GM19452 (cell line): Measurements from ENCODE around the gene WIPF2.

Experiments used
- ATAC-seq: cut with Tn5 transposase; IDR thresholded peaks from one replicate; pipeline ENCODE4 v1.9.1; 2021; ENCODE audit not compliant: unreplicated experiment

Gene WIPF2

DNA sequence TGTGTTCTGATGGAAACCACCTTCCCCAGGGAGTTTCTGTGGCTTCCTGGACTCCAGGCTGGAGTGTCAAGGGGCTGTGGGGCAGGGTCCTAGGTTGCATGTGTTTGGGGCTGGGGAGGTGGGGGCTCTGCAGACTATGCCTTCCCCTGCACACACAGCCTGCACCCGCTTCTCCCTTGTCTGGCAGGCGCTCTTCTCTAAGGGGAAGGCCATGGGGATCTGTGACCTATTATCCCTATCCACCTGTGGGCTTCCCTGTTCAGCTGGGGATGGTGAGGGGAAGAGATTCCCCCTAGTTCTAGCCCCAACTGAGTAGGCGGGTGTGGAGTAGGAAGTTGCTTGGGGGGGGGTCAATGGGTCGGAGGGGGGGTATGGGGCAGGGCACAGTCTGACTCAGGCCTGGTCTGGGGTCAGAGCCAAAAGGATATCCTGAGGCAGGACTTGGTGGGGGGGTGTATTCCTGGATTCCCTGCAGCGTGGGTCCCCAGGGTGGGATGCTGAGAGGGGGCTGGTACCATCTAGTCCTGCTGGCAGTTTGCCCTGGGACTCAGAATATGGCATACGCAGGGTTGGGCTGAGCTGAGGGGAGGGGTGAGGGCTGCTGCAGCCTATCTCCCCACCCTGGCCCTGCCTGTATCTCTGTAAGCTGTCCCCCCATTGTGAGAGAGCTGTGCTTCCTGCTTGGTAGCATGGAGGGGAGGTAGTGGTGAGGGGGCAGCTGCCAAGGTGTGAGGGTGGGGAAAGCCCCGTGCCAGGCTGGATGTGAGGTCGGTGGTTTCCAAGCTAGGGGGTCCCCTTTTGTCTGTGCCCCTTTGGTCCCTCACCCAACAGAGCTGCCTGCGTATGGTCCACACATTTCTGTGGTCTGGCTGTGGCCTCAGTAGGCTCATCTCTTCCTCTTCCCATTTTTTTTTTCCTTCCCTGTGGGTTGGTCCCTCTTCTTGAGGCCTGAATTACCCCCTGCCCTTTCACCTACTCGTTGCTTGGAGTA lies 104.6 kb downstream of the WIPF2 start:
- ATAC-seq: no peak

DNA sequence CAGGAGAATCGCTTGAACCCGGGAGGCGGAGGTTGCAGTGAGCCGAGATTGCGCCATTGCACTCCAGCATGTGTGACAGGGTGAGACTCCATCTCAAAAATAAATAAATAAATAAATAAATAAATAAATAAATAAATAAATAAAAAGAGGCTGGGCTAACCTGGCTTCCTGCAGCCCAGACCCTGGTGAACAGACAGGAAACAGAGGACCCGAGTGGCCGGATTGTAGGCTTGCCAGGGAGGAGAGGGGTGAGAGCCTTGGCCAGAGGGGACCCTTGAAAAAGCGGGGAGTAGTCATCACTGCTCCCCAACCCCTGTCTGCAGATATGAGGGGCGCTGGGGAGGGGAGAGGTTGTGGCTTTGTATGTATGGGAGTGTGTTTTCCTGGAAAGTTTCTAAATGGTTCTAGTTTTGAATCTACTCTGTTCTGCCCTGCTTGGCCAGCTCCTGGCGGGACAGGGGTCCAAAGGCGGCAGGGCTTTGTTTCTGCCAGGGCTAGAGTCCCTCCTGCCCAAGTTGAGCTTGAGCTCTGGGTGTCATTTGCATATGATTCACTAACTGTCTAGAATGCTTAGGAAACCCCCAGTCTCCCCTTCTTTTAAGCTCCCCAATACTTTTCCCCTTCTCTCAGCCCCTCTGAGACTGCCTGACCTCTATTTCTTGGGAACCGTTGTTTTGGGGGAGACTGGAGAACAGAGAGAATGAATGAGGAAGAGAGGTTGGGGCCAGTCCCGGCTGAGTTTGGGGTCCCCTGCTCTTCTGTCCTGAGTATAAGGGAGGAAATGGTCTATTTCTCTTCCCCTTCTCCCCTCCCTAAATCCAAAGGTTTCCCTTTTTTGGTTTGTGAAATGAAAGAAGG lies 106.3 kb downstream of the WIPF2 start:
- ATAC-seq: no peak

DNA sequence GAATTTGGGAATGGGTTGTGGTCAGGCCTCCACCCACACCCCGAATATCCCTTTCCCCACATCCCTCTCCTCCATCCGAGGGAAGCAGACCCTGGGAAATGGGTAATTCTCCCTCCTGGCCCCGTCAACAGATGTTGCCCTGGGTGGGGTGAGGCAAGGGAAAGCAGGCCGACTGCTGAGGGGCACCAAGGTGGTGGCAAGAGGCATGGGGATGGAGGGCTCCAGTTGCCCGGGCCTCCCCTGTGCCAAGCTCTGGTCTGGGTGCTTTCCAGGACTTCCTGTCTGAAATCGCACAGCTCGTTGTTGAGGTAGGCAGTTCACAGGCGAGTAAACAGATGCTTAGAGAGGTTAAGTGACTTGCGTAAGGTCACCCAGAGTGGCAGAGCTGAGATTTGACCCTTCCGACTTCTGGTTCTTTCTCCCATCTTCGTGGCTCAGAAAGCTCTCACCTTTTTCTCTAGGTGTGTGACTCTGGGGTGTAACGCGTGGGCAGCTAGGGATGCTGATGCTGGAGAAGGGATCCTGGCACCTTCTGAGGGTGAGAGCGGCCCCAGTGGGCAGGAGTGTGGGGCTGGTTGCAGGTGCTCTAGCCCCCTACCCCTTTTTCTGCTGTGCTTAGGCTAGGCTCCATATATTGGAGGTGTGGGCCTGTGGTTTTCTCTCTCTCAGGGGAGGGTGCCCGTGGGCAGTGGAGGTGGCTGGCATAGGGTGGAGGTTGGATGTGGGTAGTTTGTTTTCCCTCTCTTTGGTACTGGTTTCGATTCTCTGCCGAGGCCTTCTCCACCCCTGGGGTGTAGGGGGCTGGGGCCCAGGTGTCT lies 107.1 kb downstream of the WIPF2 start:
- ATAC-seq: no peak

- ATAC-seq: no peak
Observed at GRCh38 chr17:40326832-40327199, 107.7 kb downstream of the WIPF2 start.

GRCh38 chr17:40327244-40327729 lies 108.2 kb downstream of the WIPF2 start:
- no peak for ATAC-seq

DNA sequence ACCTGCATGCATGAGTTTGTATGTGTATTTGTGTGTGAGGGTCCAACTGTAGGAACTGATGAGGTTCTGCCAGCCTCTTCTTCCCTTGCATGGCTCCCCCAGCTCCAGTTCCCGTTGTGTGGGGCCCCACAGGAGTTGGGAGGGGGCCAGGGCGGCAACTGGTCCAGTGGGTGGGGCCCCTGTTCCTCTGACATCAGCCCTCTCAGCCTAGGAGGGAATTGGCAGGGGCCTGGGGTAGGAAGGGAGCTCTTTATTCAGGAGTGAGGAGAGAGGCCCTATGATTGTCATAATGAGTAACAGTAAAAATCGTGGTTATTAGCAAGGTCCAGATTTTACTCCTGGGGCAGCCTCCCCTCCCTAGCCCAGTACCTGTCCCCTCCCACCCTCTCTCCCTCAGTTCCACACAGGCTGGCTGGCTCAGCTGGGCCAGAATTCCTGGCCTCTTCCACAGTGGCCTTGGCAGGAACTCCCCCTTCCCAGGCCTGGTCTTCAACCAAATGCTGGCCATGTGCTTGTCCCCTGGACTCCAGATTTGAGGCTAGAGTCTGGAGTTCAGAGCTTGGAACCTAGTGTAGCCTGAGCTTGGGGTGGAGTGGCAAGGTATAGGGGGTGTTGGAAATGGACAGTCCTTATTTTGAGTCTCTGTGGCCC lies 108.8 kb downstream of the WIPF2 start:
- no peak for ATAC-seq

DNA sequence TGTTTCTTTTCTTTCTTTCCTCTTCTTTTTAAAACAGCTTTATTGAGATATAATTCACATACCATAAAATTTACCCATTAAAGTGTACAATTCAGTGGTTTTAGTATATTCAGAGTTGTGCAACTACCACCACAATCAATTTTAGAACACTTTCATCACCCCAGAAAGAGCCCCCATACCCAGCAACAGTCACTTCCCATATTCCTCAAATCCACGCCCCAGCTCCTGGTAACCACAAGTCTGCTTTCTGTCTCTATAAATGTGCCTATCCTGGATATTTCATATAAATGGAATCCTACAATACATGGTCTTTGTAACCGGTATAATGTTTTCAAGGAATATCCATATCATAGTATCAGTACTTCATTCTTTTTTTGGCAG lies 109.3 kb downstream of the WIPF2 start:
- no peak for ATAC-seq

GRCh38 chr17:40329839-40330794 lies 111.0 kb downstream of the WIPF2 start:
- ATAC-seq: no peak

- no peak for ATAC-seq
Observed at GRCh38 chr17:40330850-40331470, 111.9 kb downstream of the WIPF2 start.

- ATAC-seq: no peak
Observed at GRCh38 chr17:40331743-40332641, 112.9 kb downstream of the WIPF2 start.
